ENCODE data around the gene ZFAND3.

Gene ZFAND3

DNA sequence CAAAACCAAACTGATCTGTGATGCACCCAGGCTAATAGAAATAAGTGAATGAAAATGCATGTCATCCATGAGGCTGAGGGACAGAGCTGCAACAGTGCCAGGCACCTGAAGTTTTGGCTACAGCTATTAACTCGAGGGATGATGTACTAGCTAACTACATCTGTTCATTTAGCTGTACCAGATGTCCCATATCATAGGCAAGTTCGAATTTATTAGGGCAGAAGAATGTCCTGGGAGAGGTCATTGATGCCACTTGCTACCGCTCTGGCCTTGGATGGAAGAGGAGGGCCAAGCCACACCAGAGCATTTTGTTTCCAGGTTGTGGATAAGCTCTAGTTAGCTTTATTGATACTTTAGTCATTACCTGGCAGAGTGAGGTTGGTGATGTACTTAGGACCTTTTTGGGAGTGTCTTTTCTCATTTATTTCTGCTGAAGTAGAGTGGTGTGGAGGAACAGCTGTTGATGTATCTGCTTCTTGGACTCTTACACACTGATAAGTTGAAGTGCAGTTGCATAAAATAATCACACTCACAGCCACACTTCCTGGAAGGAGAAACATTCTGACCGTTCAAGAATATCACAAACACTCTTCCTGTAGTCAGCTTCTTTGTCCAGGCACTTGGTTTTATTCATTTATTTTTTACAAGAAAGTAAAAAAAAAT is 8.2 kb downstream of the ZFAND3 start:
- DNase-seq (ENCODE audit: low read depth, low spot score) = no peak

DNA sequence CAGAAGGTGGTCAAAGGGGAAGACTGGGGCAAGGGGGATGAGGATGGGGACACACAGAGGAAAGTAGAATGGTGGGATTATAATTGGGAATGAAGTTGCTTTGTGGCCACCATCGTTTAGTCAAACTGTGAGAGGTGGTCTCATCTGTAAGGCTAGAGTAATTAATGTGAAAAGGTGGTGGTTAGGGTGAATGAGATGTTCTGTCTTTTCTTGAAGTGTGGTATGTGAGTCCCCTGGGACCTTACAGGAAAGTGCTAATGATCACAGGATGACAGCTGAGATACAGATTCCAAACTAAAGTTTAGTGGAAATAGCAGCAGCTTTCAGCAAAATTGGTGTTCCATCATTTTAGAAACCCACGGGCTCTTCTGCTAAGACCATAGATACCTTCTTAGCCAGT is 10.7 kb downstream of the ZFAND3 start:
- no peak for DNase-seq (ENCODE audit: low read depth, low spot score)

DNA sequence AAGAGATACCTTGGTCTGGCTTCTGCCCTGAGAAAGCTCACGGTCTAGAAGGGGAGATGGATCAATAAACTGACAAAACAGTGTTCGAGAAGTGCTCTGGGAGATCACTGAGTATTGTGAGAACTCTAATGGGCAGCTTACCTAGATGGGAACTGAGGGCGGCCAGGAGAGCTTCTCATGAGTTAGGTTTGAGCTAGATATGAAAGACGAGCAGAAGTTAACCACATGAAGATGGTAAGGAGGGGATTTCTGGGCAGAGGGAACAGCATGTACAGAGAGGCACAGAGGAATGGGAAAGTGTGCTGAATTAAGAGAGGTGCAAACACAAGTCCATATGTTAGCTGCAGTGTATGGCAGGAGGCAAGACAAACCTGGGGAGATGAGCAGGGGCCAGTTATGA is 11.9 kb downstream of the ZFAND3 start:
- no peak for DNase-seq (ENCODE audit: low read depth, low spot score)

DNA sequence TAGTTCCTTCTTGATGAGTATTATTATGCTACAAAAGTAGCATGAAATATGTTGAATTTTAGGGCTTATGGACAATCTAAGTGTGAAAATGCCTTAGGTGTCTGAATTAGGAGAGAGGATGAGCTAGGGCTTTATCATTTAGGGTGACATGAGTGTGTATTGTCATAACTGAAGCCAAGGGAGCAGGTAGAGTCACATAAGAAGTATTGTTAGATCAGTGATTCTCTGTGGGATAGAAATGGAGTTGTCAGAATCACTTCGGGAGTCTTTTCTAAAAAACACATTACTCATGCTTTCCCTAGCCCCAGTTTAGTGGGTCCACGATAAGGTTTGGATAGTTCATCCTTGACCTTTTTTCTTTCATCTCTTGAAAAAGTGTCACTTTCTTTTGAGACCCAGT is 16.4 kb downstream of the ZFAND3 start:
- DNase-seq (ENCODE audit: low read depth, low spot score) = no peak

DNA sequence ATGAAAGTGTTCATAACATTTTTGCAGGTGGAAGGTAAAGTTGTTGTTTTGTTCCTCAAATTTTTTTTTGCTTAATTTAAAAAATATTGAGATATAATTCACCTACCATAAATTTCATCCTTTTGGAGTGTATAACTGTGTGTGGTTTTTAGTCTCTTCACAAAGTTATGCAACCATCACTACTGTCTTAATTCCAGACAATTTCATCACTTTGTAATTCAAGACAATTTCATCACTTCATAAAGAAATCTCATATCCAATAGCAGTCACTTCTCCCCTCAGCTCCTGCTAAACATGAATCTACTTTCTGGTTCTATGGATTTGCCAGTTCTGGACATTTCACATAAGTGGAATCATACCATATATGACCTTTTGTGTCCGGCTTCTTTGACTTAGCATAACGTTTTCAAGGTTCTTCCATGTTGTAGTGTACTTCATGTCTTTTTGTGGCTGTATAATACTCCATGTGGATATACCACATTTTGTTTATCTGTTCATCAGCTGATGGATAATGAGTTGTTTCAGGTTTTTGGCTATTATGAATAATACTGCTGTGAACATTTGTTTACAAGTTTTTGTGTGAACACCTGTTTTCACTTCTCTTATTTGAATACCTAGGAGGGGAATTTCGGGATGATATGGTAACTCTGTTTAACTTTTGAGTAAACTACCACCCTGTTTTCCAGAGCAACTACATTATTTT is 18.8 kb downstream of the ZFAND3 start:
- DNase-seq (ENCODE audit: low read depth, low spot score) = no peak

DNA sequence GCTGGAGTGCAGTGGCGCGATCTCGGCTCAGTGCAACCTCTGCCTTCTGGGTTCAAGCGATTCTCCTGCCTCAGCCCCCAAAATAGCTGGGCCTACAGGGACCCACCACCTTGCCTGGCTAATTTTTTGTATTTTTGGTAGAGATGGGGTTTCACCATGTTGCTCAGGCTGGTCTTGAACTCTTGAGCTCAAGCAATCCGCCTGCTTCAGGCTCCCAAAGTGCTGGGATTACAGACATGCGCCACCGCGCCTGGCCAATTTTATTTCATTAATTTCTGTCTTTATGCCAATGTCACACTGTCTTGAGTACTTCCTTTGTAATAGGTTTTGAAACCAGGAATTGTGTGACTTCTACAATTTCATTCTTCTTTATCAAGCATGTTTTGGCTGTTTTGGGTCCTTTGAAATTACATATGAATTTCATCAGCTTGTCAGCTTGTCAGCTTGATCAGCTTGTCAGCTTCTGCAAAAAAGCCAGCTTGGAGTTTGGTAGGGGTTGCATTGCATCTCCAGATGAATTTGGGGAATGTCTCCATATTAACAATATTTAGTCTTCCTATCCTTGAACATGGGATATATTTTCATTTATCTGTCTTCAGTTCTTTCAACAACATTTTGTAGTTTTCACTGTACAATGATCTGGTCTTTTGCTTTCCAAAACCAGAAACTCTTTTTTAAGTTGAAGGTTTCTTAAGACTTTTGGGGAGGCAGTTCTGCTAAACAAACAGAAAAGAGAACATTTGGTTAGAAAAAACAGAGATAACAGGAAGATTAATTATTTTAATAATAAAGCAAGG is 20.8 kb downstream of the ZFAND3 start:
- DNase-seq (ENCODE audit: low read depth, low spot score) = no peak

DNA sequence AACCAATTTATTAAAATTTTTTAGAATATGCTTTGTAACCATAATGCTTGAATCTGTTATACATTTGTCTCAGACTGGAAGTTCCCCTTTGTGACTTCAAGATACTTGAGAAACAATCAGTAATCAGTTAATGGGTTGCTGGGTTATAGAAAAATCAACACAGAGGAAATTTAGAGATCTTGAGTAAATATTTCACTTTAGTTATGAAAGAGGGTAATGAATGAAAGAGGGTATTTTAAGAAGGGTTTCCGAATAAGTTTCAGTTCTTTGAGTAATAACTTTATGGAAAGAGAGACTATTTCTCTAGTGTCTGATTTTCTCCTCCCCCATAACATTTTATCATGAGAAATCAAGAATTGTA is 21.4 kb downstream of the ZFAND3 start:
- DNase-seq (ENCODE audit: low read depth, low spot score) = no peak

DNA sequence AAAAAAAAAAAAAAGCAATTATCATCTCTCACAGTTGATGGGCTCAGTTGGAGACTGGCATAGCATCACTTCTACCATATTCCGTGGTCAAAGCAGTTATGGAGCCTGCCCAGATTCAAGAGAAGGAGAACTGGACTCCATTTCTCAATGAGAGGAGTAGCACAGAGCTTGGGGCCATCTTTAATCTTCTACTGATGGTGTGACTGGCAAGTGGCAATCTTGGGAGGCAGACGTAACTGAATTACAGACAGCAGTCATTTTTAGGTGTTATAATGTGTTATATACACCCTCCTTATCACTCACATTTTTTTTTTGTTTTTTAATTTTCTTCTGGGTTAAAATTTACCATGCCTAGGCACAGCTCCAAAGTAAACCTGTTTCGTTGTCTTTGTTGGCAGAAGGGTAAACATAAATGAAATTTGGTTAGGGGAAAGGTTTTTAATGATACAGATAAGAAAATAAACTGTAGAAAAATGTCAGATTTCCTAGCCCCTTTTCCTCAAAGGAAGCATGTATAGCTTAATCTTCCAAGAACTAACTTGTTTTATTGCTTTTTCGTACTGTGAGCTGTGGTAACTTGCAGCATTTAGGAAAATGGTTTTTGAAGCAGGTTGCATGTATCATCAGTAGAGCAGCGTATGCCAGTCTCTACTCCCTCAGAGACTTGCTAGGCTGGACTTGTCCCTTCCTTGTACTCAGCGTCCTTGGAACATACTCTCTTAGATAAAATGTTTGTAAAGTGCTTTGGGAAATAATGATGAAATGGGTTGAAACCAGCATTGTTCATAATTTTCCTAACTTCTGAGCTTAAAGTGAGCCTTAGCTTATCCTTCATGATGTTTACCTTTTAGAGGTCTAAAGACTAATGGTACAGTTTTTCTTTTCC is 25.7 kb downstream of the ZFAND3 start:
- DNase-seq (ENCODE audit: low read depth, low spot score) = no peak

DNA sequence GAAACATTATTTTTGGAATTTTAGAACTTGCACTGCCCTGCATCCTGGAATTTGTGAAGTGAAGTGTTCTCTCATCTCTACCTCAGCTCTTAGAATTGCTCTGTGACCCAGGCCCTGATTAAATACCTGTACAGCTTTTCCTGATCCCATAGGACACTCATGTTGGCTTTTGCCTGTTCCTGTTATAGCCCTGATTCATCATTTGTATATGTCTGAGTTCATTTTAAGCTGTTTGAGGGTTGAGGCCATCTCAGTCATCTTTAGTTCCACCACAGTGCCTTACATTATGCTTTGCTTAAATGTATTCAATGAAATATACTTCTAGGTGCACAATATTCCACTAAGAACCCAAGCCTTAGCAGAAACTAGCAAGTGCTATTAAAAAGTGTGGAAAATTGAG is 26.4 kb downstream of the ZFAND3 start:
- DNase-seq (ENCODE audit: low read depth, low spot score) = no peak

DNA sequence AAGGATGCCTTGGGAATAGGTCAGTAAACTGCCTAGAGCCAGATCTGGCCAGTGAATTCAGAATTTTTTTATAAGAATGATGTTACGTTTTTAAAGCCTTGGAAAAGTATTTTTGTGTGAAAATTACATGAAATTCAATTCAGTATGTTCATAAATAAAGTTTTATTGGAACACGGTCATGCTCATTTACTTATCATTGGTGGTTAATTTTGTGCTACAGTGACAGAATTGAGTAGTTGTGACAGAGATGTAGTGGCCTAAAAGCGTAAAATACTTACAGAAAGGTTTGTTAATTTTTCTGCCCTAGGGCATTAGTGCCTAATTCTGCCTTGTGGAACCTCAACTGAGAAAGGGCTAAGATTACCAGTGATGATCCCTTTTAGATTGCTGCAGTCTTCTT is 28.2 kb downstream of the ZFAND3 start:
- no peak for DNase-seq (ENCODE audit: low read depth, low spot score)

DNA sequence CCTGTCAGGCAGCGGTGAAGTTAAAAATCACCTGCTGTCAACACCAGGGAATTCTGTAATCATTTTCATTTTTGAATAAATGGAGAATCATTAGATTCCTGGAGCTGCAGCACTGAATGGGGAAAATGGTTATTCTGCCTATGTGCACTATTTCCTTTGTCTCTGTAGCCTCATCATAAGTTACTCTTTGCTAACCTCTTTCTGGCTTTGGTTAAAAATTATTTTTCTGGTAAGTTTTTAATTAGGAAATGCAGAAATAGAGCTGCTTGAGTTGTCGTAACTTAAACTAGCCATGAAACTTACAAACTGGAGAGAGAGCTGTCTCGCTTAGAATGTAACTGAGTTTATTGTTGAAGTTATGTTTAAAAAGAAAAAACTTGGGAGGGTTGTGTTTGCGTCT is 28.8 kb downstream of the ZFAND3 start:
- no peak for DNase-seq (ENCODE audit: low read depth, low spot score)

DNA sequence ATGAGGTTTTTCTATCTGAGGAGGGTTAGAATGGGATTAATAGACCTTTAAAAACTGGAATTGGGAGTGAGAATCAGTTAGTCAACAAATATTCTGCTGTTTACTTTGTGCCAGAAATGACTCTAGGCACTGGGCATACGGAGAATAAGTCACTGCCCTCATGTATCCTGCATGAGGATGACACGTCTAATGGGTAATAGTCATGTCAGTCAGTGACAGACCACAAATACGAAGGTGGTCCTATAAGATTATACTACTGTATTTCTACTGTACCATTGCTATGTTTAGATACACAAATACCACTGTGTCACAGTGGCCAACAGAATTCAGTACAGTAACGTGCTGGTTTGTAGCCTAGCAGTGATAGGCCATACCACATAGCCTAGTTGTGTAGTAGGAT is 30.7 kb downstream of the ZFAND3 start:
- no peak for DNase-seq (ENCODE audit: low read depth, low spot score)

DNA sequence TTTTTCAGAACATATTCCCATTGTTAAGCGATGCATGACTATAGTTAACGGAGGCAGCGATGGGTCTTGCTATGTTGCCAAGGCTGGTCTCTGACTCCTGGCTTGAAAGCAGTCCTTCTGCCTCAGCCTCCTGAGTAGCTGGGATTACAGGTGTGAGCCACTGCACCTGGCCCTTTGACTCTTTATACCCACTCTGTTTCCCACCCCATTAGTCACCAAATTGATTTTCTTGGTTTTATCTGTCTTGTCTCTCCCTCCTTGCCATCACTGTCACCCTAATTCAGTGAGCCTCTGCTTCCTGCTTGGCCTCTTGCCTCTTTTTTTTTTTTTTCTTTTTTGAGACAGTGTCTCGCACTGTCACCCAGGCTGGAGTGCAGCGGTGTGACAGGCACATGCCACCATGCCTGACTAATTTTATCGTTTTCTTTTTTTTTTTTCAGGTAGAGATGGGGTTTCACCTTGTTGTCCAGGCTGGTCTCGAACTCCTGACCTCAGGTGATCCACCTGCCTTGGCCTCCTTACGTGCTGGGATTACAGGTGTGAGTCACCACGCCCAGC is 31.3 kb downstream of the ZFAND3 start:
- DNase-seq (ENCODE audit: low read depth, low spot score) = no peak

DNA sequence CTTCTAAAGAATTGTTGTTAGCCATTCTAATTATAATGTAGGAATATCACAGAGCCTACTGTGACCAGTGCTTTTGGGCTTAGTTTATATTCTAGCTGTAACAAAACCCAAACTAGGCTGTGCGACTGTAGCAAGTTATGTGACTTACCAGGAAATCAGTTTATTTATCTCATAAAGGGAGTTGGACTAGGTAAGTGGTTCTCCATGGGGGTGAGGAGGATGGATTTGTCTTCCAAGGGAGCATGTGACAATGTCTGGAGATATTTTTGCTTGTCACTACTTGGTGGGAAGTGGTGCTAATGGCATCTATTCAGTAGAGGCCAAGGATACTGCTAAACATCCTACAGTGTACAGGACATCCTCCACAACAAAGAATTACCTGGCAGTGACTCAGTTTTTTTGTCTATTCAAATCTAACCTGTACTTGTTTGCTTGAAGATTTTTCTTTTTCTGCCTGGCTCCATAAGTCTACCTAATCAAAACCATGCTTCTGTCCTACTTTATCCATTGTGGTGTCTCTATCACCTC is 32.5 kb downstream of the ZFAND3 start:
- no peak for DNase-seq (ENCODE audit: low read depth, low spot score)

DNA sequence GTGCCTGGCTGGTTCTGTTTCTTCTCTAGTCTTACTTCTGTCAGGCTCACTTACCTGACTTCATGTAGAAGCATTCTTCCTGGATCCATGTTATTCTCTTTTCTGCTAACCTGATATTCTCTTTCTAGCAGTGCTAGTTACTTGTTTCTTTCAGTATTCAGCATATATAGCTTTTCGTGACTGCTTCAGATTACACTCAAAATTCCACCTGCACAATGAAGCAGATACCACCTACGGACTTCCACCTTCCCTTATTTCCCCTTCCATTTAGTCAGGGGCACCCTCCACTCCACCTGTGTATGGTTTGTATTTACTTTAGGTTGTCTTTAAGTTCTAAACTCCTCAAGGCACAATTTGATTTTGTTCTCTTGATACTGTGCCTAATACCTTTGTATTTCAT is 36.8 kb downstream of the ZFAND3 start:
- DNase-seq (ENCODE audit: low read depth, low spot score) = no peak

DNA sequence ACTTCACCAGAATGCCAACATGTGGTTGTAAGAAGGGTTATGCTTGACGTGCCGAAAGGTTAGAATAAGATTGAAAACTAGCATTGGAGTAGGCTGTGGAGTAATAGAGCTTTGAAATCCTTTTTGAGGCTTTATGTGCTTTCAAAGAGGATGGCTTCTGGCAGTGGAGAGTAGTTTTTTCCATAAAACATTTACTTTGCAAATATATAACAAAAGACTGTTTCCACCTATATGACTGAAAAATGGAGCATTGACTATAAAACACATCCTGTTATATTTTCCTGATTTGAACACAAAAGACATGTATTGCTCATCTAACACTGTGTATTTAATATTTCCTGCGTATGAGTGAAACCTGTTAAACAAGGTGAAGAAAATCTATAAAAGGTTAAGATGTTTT is 38.8 kb downstream of the ZFAND3 start:
- no peak for DNase-seq (ENCODE audit: low read depth, low spot score)

DNA sequence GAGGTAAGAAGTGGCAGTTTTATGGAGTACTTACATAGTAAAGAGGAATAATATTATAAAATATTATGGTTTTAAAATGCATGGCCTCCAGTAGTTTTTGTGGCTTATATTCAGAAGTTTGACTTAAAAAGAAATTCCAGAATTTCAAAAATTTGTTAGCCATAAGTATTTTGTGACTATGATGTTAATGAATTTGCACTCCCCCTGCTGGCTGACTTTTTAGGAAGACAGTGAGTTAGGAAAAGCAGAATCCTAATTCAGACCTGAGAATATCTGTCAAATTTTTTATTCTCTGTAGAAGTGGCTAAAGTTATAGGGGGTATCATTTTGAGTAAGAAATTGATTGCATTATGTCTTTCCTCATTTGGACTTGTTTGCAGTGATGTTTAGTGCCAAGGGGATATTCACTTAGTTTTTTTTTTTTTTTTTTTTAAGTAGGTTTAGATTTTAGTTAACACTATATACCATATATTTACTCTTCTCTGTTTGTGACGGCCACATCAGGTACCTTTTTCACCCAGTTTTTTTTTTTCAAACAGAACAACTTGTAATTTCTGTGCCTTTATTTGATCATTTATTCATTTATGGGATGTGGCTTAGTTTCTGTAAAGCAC is 40.8 kb downstream of the ZFAND3 start:
- DNase-seq (ENCODE audit: low read depth, low spot score) = no peak

DNA sequence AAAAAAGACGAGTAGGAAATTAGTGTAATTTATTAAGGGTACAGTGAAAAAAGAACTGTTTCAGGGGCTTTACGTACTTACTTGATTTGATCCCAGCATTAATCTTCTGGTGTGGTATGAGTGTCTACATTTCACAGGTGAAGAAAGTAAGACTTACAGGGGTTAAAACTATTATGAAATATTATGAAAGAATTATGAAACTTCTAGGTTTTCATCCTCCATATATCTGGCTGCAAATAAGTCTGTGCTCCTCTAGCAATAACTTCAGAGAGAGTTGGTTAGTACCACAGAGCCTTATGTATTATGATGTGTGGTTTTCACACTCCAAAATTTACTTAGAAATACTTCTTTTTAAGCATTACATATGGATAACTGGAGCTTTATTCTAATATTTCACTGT is 41.9 kb downstream of the ZFAND3 start:
- DNase-seq (ENCODE audit: low read depth, low spot score) = no peak

DNA sequence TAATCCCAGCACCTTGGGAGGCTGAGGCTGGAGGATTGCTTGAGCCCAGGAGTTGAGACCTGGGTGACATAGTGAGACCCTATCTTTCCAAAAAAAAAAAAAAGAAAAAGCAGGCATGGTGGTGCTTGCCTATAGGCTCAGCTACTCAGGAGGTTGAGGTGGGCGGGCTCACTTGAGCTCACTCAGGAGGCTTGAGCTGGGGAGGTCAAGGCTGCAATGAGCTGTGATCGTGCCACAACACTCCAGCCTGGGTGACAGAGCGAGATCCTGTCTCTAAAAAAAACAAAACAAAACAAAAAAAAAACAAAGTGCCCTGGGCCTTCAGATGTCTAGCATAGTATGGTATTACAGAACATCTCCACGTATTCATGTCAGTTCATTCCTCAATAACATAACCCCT is 42.9 kb downstream of the ZFAND3 start:
- no peak for DNase-seq (ENCODE audit: low read depth, low spot score)

DNA sequence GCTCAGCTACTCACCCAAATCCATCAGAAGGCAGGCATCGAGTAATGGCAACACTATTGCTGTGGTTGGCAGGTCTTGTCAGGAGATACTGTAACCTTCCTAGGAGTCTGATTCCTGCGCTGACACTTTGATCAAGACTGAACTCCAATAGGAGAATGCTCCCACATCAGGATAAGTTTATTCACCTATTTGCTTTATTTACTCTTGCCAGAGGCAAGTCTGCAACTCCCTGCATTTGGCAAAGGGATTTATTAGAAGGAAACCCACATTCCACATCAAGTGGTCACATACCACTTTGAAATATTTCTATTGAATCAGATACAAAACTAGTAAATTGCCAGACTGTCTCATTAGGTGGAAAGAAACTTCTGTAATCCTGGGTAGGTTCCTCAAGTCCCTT is 43.5 kb downstream of the ZFAND3 start:
- no peak for DNase-seq (ENCODE audit: low read depth, low spot score)

DNA sequence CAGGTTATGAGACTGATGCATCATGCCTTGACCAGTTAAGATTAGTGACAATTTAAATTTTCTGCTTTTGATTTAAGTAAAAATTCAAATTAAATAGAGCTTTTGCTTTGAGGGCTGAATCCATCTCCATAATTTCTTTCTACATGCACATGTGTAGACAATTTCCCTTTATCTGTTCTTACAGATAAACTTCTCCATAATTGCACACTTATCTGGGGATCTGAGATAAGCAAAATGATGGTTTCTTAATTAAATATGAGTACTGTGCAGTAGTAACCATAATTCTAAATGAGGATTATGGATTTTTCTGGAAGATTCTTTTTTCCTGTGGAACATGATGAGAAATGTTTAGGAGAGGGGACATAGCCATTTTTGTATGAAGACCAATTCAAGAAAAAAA is 44.7 kb downstream of the ZFAND3 start:
- DNase-seq (ENCODE audit: low read depth, low spot score) = no peak

Data from brain pericyte (primary cell).